Dedifferentiated amniotic fluid mesenchymal stem cell (primary cell): ENCODE results near the gene CAMK1G.

Source experiments
- DNase-seq: peaks from one replicate; pipeline ENCODE4 v3.0.0-alpha.2; 2016; ENCODE audit errors: extremely low spot score

Gene CAMK1G

GRCh38 chr1:209583408-209583807 lies at the start of gene CAMK1G:
CAMK1G (plus strand) TSS chr1:209583714; CDS start chr1:209594984, 11,270 bp downstream.
- DNase-seq = peak; percentile 39

GRCh38 chr1:209534496-209535250 lies 48.8 kb upstream of the CAMK1G start:
- DNase-seq = no peak

GRCh38 chr1:209536843-209537242 lies 46.7 kb upstream of the CAMK1G start:
- DNase-seq = no peak

GRCh38 chr1:209537336-209538114 lies 46.0 kb upstream of the CAMK1G start:
- DNase-seq = no peak

GRCh38 chr1:209539576-209539975 lies 43.9 kb upstream of the CAMK1G start:
- DNase-seq = no peak

- no peak for DNase-seq
These were observed 40.9 kb upstream of the CAMK1G start for GRCh38 chr1:209542585-209542984.

- DNase-seq = no peak
These were observed 39.4 kb upstream of the CAMK1G start for GRCh38 chr1:209544098-209544497.

GRCh38 chr1:209545423-209545822 lies 38.1 kb upstream of the CAMK1G start:
- no peak for DNase-seq

- DNase-seq = no peak
These were observed 37.0 kb upstream of the CAMK1G start for GRCh38 chr1:209546390-209547085.

GRCh38 chr1:209547626-209548025 lies 35.9 kb upstream of the CAMK1G start:
- no peak for DNase-seq

GRCh38 chr1:209549443-209550205 lies 33.9 kb upstream of the CAMK1G start:
- DNase-seq = no peak

- DNase-seq = no peak
These were observed 33.0 kb upstream of the CAMK1G start for GRCh38 chr1:209550519-209550918.

- no peak for DNase-seq
These were observed 30.9 kb upstream of the CAMK1G start for GRCh38 chr1:209552406-209553264.

GRCh38 chr1:209554761-209555611 lies 28.5 kb upstream of the CAMK1G start:
- no peak for DNase-seq

GRCh38 chr1:209556162-209556690 lies 27.3 kb upstream of the CAMK1G start:
- DNase-seq = no peak

- no peak for DNase-seq
These were observed 26.3 kb upstream of the CAMK1G start for GRCh38 chr1:209557221-209557620.

GRCh38 chr1:209560529-209560928 lies 23.0 kb upstream of the CAMK1G start:
- DNase-seq = no peak

- no peak for DNase-seq
These were observed 22.6 kb upstream of the CAMK1G start for GRCh38 chr1:209560952-209561351.

- DNase-seq = no peak
These were observed 22.0 kb upstream of the CAMK1G start for GRCh38 chr1:209561532-209561931.

GRCh38 chr1:209564849-209565248 lies 18.7 kb upstream of the CAMK1G start:
- DNase-seq = no peak
